Ishikawa (cell line): Measurements from ENCODE around the gene JCHAIN.

Source experiments
- CEBPB ChIP-seq: IDR thresholded peaks from 2 replicates; pipeline ENCODE4 v1.6.1; 2012
- CREB1 ChIP-seq: IDR thresholded peaks from 2 replicates; pipeline ENCODE4 v1.6.1; 2012; ENCODE audit warnings: low read depth
- EGR1 ChIP-seq: IDR thresholded peaks from 2 replicates; pipeline ENCODE4 v1.6.1; 2012
- EP300 ChIP-seq: IDR thresholded peaks from 2 replicates; pipeline ENCODE4 v1.6.1; 2012; ENCODE audit warnings: borderline replicate concordance
- FOXM1 ChIP-seq: IDR thresholded peaks from 2 replicates; pipeline ENCODE4 v1.6.1; 2012; ENCODE audit warnings: low read depth, borderline replicate concordance
- MAX ChIP-seq: IDR thresholded peaks from 2 replicates; pipeline ENCODE4 v1.6.1; 2012
- NFIC ChIP-seq: IDR thresholded peaks from 2 replicates; pipeline ENCODE4 v1.6.1; 2012
- RAD21 ChIP-seq: IDR thresholded peaks from 2 replicates; pipeline ENCODE4 v1.6.1; 2012; ENCODE audit warnings: low read depth
- TAF1 ChIP-seq: IDR thresholded peaks from 2 replicates; pipeline ENCODE4 v1.6.1; 2012; ENCODE audit warnings: low read depth, mild to moderate bottlenecking
- TCF12 ChIP-seq: IDR thresholded peaks from 2 replicates; pipeline ENCODE4 v1.6.1; 2012; ENCODE audit warnings: low read depth
- TEAD4 ChIP-seq: IDR thresholded peaks from 2 replicates; pipeline ENCODE4 v1.6.1; 2012
- YY1 ChIP-seq: IDR thresholded peaks from 2 replicates; pipeline ENCODE4 v1.6.1; 2012; ENCODE audit warnings: low read depth
- ZBTB7A ChIP-seq: IDR thresholded peaks from 2 replicates; pipeline ENCODE4 v1.6.1; 2012; ENCODE audit warnings: low read depth
- TF ChIP-seq, protein P1 (sequence below): IDR thresholded peaks from 2 replicates; pipeline ENCODE4 v1.6.1; 2012
- TF ChIP-seq, protein P2 (sequence below): IDR thresholded peaks from 2 replicates; pipeline ENCODE4 v1.6.1; 2012; ENCODE audit warnings: low read depth, mild to moderate bottlenecking

The JCHAIN gene

DNA sequence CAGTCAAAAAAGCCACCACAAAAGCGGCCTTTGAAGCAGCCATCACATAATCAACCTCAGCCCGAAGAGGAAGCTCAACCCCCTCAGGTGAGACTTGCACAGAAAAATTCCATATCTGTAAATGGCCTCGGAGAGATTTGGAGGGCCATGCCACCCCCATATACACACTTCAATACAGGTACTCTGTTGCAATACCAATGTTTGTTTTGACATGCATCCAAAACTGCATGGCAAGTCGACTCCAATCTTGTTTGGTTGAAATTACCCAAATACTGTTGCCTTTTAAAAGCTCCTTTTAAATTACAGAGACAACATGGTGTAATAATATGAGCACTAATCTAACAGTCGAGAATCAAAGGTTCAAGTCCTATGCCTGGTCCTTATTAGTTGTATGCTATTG lies 31.8 kb downstream of the JCHAIN start:
- TF ChIP-seq TAF1, result no peak
- TF ChIP-seq, protein P1, sequence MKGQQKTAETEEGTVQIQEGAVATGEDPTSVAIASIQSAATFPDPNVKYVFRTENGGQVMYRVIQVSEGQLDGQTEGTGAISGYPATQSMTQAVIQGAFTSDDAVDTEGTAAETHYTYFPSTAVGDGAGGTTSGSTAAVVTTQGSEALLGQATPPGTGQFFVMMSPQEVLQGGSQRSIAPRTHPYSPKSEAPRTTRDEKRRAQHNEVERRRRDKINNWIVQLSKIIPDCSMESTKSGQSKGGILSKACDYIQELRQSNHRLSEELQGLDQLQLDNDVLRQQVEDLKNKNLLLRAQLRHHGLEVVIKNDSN, result no peak
- no peak for TF ChIP-seq EGR1
- TF ChIP-seq TEAD4, result no peak
- TF ChIP-seq CREB1, result no peak
- no peak for TF ChIP-seq CEBPB
- no peak for TF ChIP-seq EP300
- no peak for TF ChIP-seq FOXM1
- no peak for TF ChIP-seq RAD21
- no peak for TF ChIP-seq YY1
- TF ChIP-seq ZBTB7A, result no peak
- TF ChIP-seq MAX, result no peak
- no peak for TF ChIP-seq NFIC
- TF ChIP-seq, protein P2, sequence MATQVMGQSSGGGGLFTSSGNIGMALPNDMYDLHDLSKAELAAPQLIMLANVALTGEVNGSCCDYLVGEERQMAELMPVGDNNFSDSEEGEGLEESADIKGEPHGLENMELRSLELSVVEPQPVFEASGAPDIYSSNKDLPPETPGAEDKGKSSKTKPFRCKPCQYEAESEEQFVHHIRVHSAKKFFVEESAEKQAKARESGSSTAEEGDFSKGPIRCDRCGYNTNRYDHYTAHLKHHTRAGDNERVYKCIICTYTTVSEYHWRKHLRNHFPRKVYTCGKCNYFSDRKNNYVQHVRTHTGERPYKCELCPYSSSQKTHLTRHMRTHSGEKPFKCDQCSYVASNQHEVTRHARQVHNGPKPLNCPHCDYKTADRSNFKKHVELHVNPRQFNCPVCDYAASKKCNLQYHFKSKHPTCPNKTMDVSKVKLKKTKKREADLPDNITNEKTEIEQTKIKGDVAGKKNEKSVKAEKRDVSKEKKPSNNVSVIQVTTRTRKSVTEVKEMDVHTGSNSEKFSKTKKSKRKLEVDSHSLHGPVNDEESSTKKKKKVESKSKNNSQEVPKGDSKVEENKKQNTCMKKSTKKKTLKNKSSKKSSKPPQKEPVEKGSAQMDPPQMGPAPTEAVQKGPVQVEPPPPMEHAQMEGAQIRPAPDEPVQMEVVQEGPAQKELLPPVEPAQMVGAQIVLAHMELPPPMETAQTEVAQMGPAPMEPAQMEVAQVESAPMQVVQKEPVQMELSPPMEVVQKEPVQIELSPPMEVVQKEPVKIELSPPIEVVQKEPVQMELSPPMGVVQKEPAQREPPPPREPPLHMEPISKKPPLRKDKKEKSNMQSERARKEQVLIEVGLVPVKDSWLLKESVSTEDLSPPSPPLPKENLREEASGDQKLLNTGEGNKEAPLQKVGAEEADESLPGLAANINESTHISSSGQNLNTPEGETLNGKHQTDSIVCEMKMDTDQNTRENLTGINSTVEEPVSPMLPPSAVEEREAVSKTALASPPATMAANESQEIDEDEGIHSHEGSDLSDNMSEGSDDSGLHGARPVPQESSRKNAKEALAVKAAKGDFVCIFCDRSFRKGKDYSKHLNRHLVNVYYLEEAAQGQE, result no peak
- TF ChIP-seq TCF12, result no peak

DNA sequence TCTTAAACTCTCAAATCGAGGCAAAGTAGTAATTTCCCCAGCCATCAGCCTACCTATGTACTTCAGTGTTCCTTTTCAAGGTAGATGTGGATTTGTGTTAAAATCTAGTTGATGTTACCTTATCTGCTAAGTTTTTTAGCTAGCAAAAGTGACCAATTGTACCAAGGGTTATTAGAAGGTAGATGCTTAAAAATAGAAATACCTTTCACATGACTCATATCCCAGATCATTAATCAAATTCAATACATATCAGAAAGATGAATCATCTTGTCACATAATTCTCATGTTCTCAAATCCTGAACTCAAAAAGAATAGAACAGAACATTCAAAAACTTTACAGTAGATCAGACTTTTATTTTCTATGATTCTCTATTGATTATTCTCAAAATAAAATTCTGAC lies 34.3 kb downstream of the JCHAIN start:
- TF ChIP-seq TAF1 (no peak), TEAD4 (peak; percentile 73; the same call in 1 of the 2 replicates), EGR1 (no peak)

- TF ChIP-seq FOXM1 (no peak), TAF1 (no peak), EP300 (no peak), NFIC (no peak), ZBTB7A (no peak), CEBPB (no peak), TEAD4 (no peak), YY1 (no peak)
- TF ChIP-seq, protein P1, result no peak
Measured at GRCh38 chr4:70630162-70630561, 36.1 kb downstream of the JCHAIN start.

DNA sequence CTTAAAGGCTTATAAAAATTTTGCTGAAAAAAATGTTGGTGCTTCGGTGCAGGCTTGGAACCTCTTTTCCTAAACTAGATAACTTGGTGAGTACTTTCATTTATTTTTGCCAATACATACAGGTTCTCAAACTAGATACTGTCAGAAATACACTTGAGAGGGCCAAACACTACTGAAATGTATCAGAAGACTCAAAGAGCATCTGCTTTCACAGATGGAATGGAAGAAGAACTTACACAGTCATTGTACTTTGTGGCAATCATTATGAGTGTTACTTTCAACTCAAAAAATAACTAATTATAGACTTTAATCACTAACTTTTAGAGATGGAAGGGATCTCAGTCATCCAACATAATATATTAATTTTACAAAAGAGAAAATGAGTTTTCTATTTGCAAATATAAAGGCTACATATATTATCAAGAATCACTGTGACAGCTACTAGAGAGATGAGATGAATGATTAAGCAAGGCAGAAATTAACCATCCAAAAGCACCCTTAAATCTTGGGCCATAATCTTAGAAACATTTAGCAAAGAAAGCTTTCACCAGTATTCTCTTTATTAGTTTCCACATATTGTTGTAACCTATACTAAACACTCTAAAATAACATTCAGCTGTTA lies 36.7 kb downstream of the JCHAIN start:
- no peak for TF ChIP-seq TCF12
- TF ChIP-seq ZBTB7A, result no peak
- no peak for TF ChIP-seq TEAD4
- TF ChIP-seq CEBPB, result no peak
- TF ChIP-seq NFIC, result no peak
- TF ChIP-seq EP300, result no peak
- TF ChIP-seq, protein P1, result no peak
- TF ChIP-seq EGR1, result no peak
- no peak for TF ChIP-seq RAD21
- TF ChIP-seq YY1, result no peak
- TF ChIP-seq TAF1, result no peak
- TF ChIP-seq, protein P2, result no peak
- no peak for TF ChIP-seq MAX
- no peak for TF ChIP-seq CREB1
- TF ChIP-seq FOXM1, result no peak

- TF ChIP-seq NFIC, result no peak
- TF ChIP-seq RAD21, result no peak
- TF ChIP-seq TAF1, result no peak
- no peak for TF ChIP-seq EP300
- TF ChIP-seq, protein P2, result no peak
- TF ChIP-seq FOXM1, result no peak
- no peak for TF ChIP-seq YY1
- TF ChIP-seq, protein P1, result no peak
- TF ChIP-seq TCF12, result no peak
- no peak for TF ChIP-seq CEBPB
- no peak for TF ChIP-seq ZBTB7A
- no peak for TF ChIP-seq TEAD4
- TF ChIP-seq CREB1, result no peak
- no peak for TF ChIP-seq EGR1
- no peak for TF ChIP-seq MAX
Measured at GRCh38 chr4:70628444-70628843, 37.9 kb downstream of the JCHAIN start, which contains the start of gene ENAM. Gene ENAM, plus strand, starts transcription at chr4:70628744. Its CDS starts 757 bp downstream, at chr4:70629501.
